GM19035 (cell line): Measurements from ENCODE around the gene KMT2C.
"Not testable (repeated sequence)": the region's sequence is repeated elsewhere in the genome, so short reads cannot be mapped to it uniquely, and the experiment has no call there.

Experiments used
- ATAC-seq: cut with Tn5 transposase; IDR thresholded peaks from one replicate; pipeline ENCODE4 v1.9.1; 2021; ENCODE audit not compliant: unreplicated experiment

The KMT2C gene

GRCh38 chr7:152313831-152314604 lies 121.8 kb downstream of the KMT2C start:
- no peak for ATAC-seq

- no peak for ATAC-seq
Observed at GRCh38 chr7:152313217-152313616, 122.6 kb downstream of the KMT2C start.

- ATAC-seq = no peak
Observed at GRCh38 chr7:152312316-152312715, 123.5 kb downstream of the KMT2C start.

- ATAC-seq = no peak
Observed at GRCh38 chr7:152307902-152308301, 127.9 kb downstream of the KMT2C start.

- ATAC-seq = not testable (repeated sequence)
Observed at GRCh38 chr7:152299542-152300143, 136.2 kb downstream of the KMT2C start.

GRCh38 chr7:152292897-152293296 lies 142.9 kb downstream of the KMT2C start:
- ATAC-seq = no peak

GRCh38 chr7:152286972-152287371 lies 148.8 kb downstream of the KMT2C start:
- not testable (repeated sequence) for ATAC-seq

- not testable (repeated sequence) for ATAC-seq
Observed at GRCh38 chr7:152286219-152286618, 149.6 kb downstream of the KMT2C start.

GRCh38 chr7:152284998-152285397 lies 150.8 kb downstream of the KMT2C start:
- ATAC-seq = not testable (repeated sequence)

- ATAC-seq = not testable (repeated sequence)
Observed at GRCh38 chr7:152277687-152278086, 158.1 kb downstream of the KMT2C start.

GRCh38 chr7:152270427-152270826 lies 165.4 kb downstream of the KMT2C start:
- not testable (repeated sequence) for ATAC-seq

GRCh38 chr7:152266859-152267258 lies 168.9 kb downstream of the KMT2C start:
- ATAC-seq = not testable (repeated sequence)

- not testable (repeated sequence) for ATAC-seq
Observed at GRCh38 chr7:152264915-152265314, 170.9 kb downstream of the KMT2C start.

- not testable (repeated sequence) for ATAC-seq
Observed at GRCh38 chr7:152262146-152262545, 173.7 kb downstream of the KMT2C start.

GRCh38 chr7:152259645-152260044 lies 176.2 kb downstream of the KMT2C start:
- ATAC-seq = not testable (repeated sequence)

GRCh38 chr7:152247851-152248250 lies 188.0 kb downstream of the KMT2C start:
- ATAC-seq = not testable (repeated sequence)

GRCh38 chr7:152245417-152245816 lies 190.4 kb downstream of the KMT2C start:
- ATAC-seq = not testable (repeated sequence)

- not testable (repeated sequence) for ATAC-seq
Observed at GRCh38 chr7:152243464-152243863, 192.3 kb downstream of the KMT2C start.

GRCh38 chr7:152241301-152241700 lies 194.5 kb downstream of the KMT2C start:
- ATAC-seq = not testable (repeated sequence)

- ATAC-seq = not testable (repeated sequence)
Observed at GRCh38 chr7:152236306-152236705, 199.5 kb downstream of the KMT2C start.

GRCh38 chr7:152234421-152234820 lies 201.4 kb downstream of the KMT2C start:
- ATAC-seq = not testable (repeated sequence)

- ATAC-seq = no peak
Observed at GRCh38 chr7:152231089-152231488, 204.7 kb downstream of the KMT2C start.
